Effector CD4-positive, alpha-beta T cell (primary cell): Measurements from ENCODE around the gene EIPR1.

Experiments
- DNase-seq: peaks from one replicate; pipeline ENCODE4 v3.0.0-alpha.2; 2020

Gene EIPR1

GRCh38 chr2:3139906-3140305 is 237.7 kb downstream of the EIPR1 start:
- no peak for DNase-seq
